HT-29 (cell line): ENCODE measurements around the gene CCDC33. TPM values are rescaled to one million over a fixed set of nuclear protein-coding genes. Genes with fewer than 3 reads are reported as not detected.

Source experiments
- DNase-seq: peaks from one replicate; pipeline ENCODE4 v3.0.0-alpha.2; 2015; ENCODE audit warnings: low spot score
- total RNA-seq: library from RNA; depleted of rRNA; stranded (reverse); fragments of >200 nt; shearing (Covaris generic); gene quantifications from 2 replicates; pipeline ENCODE4 v1.2.3, GENCODE V29; 2014; rRNA removed

CCDC33 gene
- total RNA-seq, 1 experiment from 2014 or later: 17.0 TPM

DNA sequence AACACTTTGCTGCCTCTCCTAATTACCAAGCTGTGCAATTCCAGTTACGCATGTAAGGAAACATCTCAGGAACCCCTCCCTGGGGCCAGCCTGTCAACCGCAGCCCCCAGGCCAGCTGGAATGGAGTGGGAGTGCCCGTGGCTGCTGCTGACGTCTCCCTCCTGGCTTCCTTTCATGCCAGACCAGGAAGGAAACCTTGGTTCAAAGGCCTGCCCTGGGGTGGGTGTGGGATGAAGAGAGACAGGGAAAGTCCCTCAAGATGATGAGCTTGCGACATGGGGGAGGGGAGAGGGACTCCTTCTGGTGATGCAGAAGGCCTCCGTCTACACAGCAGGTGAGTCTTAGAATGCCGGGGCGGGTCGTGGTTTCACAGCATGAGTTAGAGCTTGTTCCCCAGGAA is 142.7 kb downstream of the CCDC33 start:
- no peak for DNase-seq

DNA sequence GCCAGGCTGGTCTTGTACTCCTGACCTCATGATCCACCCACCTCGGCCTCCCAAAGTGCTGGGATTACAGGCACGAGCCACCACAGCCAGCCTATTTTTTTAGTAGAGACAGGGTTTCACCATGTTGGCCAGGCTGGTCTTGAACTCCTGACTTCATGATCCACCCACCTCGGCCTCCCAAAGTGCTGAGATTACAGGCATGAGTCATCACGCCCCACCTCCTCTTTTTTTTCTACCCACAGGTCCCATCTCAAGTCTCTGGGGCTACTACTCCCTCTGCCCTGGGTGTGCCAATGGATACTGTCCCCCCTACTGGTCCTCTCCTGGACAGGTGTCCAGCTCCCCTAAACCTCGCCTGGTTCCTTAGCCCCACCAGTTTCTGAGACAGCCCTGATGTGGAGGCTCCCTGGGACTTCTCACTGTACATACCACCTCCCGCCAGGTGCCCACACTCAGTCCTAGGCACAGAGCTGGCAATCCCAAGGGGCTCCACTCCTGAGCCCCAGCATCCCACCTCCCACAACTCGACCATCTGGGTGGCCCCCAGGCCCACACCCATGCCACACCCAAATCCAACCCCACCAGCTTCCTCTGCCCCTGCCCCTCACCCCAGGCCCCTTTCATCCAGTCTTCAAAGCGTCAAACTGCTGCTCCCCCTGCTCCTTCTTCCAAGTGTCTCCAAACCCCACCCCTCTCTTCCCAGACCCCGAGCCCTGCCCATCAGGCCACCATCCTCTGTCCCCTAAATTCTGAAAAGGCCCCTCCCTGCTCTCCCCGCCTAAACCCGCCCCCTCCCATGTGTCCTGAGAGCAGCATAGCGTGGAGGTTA is 144.4 kb downstream of the CCDC33 start:
- DNase-seq: no peak

GRCh38 chr15:74381190-74381453 is 145.0 kb downstream of the CCDC33 start:
- DNase-seq: no peak

DNA sequence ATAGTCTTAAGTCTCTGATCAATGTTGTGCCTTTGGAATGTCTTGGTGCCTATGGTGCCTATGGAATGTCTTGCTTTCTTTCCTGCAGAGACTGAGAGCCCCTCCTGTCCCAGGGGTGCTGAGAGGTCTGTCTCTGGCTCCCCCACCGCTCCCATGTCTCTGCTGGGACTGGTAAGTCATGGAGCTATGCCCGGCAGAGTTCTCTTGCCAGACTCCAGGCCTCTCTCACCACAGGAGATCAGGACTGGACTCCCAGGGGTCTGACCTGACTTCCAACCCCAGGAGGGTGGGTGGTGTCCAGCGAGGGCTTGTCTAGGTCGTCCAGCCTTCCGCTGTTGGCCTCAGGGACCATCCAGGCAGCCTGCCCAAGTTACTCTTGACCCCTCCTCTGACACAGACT is 145.4 kb downstream of the CCDC33 start:
- DNase-seq: no peak

- peak; percentile 98 for DNase-seq
Observed at GRCh38 chr15:74382004-74382816, 146.1 kb downstream of the CCDC33 start.

DNA sequence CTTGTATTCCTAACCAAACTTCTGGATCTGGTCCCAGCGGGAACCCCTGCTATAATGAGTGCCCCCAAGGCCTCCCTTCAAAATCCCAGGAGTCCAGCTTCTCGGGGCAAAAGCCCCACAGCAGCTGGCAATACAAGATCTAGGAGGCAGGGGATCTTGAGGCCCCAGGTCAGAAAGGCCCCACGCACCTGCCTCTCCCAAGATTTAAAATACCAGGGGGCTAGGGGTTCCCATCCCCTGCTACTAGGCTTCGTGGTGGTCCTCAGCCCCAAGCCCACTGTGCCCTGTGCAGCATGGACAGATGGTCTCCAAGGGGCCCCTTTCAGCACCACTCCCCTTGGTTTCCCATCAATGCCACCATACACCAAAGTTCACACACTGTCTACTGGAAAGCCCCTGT is 147.2 kb downstream of the CCDC33 start:
- DNase-seq: no peak

GRCh38 chr15:74383695-74384565 is 147.8 kb downstream of the CCDC33 start:
- DNase-seq: peak; percentile 57

DNA sequence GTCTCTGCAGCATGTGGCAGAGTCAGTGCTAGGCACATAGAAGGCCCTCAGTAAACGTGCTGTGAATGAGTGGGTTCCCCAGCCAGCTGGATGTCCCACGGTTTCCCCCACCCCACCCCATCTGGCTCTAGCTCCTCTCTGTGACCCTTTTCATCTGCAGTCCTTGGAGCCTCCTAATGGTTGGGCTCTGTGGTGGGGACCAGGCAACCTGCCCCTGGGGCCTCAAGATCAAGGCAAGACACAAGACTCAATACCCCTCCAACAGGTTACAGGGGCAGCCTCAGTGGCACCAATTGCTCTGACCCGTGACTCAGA is 148.4 kb downstream of the CCDC33 start:
- no peak for DNase-seq

- peak; percentile 18 for DNase-seq
Observed at GRCh38 chr15:74384881-74385643, 148.9 kb downstream of the CCDC33 start.

DNA sequence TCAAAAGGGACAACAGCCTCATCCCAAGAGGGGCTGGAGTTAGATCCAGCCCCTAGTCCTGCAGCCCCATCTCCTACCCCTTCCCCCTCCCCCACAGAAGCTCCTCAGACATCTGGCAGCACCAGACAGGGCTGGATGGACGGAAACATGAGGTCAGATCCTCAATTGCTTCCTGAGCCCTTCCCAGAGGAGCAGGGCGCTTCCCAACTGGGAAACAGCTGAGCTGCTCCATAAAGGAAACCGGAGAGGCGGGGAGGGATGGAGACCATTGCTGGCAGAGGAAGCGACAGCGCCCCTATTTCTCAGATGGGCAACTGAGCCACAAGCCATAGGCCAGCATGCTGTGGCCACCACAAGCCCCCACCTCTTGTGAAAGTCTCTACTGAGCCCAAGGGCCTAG is 149.6 kb downstream of the CCDC33 start:
- no peak for DNase-seq

Other genes with a start within 250 kb of the CCDC33 start
- gene STOML1, start 244.0 kb upstream of the CCDC33 start, total RNA-seq: 13.3 and 23.5 TPM in 2 replicates
- 36.9 and 47.2 TPM in 2 replicates for gene PML, start 241.6 kb upstream of the CCDC33 start, total RNA-seq
- not detected in 2 replicates for gene GOLGA6A, start 153.8 kb upstream of the CCDC33 start, total RNA-seq
- not detected in 2 replicates for gene ISLR2, start 105.7 kb upstream of the CCDC33 start, total RNA-seq
- not detected in 2 replicates for gene ISLR, start 62.6 kb upstream of the CCDC33 start, total RNA-seq
- 14.3 and 14.7 TPM in 2 replicates for gene STRA6, start 33.5 kb upstream of the CCDC33 start, total RNA-seq
- gene CYP11A1, start 131.3 kb downstream of the CCDC33 start, total RNA-seq: not detected in 2 replicates
- 1.1 and 1.3 TPM in 2 replicates for gene SEMA7A, start 197.6 kb downstream of the CCDC33 start, total RNA-seq
- 45.1 and 57.1 TPM in 2 replicates for gene UBL7, start 224.8 kb downstream of the CCDC33 start, total RNA-seq